Testis (tissue), 2 donors: Measurements from ENCODE around the gene PLEKHG5.

Source experiments
- CTCF ChIP-seq, 3 experiments: fragments of 450-650 bp in 2 of 3; fragments of 200-600 bp in 1 of 3; sonication (generic) in 1 of 3; IDR thresholded peaks; one replicate each; pipeline ENCODE4 v1.5.1; 2016 to 2019; ENCODE audit warnings: antibody characterized with exemption in 3 of 3, mild to moderate bottlenecking in 2 of 3, moderate library complexity in 1 of 3
- POLR2A ChIP-seq: fragments of 450-650 bp; IDR thresholded peaks from one replicate; pipeline ENCODE4 v1.6.1; 2017; ENCODE audit warnings: antibody characterized with exemption, mild to moderate bottlenecking, moderate library complexity

- TF ChIP-seq CTCF (IDR thresholded peaks at IDR 0.05) (no peak), POLR2A (no peak)
These were observed 7.8 kb upstream of the PLEKHG5 start for GRCh38 chr1:6499296-6499695.
